Esophagus squamous epithelium (tissue), 5 donors: ENCODE results near the gene RASIP1. TPM values are rescaled to one million over a fixed set of nuclear protein-coding genes. Genes with fewer than 3 reads are reported as not detected.

Source experiments
- DNase-seq: peaks from one replicate; lab custom pipeline; 2025; lab: John Stamatoyannopoulos, UW
- H3K27ac ChIP-seq, 4 donors: fragments of 200-600 bp; sonication (generic); one replicate each; pipeline ENCODE4 v1.5.1; 2016 to 2019; ENCODE audit warnings: mild to moderate bottlenecking in 1 of 4
- H3K27me3 ChIP-seq, 4 donors: fragments of 200-600 bp; sonication (generic); 1 replicate in 3 of 4; 2 replicates in 1 of 4; pipeline versions ENCODE4 v1.5.1 to v1.6.0; 2017 to 2021; ENCODE audit warnings: antibody characterized with exemption in 1 of 4
- H3K36me3 ChIP-seq, 3 donors: fragments of 200-600 bp; sonication (generic); one replicate each; pipeline ENCODE4 v1.5.1; 2016 to 2019
- H3K4me1 ChIP-seq, 3 donors: fragments of 200-600 bp; sonication (generic); one replicate each; pipeline ENCODE4 v1.5.1; 2017 to 2019
- H3K4me3 ChIP-seq, 4 donors: fragments of 200-600 bp; sonication (generic); 1 replicate in 3 of 4; 2 replicates in 1 of 4; pipeline ENCODE4 v1.5.1; 2016 to 2019; ENCODE audit warnings: mild to moderate bottlenecking in 2 of 4, moderate library complexity in 1 of 4
- H3K9me3 ChIP-seq, 3 donors: fragments of 200-600 bp; sonication (generic); one replicate each; pipeline ENCODE4 v1.5.1; 2016 to 2019
- POLR2A ChIP-seq, 4 donors: fragments of 450-650 bp; IDR thresholded peaks; one replicate each; pipeline ENCODE4 v1.6.1; 2017; ENCODE audit warnings: antibody characterized with exemption in 4 of 4, mild to moderate bottlenecking in 4 of 4, moderate library complexity in 3 of 4
- WGBS, 2 donors: methylation state at CpG; one replicate each; pipeline ENCODE4 v1.1.5; 2018; 5-methylcytosine and 5-hydroxymethylcytosine counted together
- intact Hi-C: fragments of 100-400 bp; cut with DNase I; formaldehyde crosslinking; loops from one replicate; pipeline ENCODE4 v1.15.0; 2022
- total RNA-seq, 4 donors: library from RNA; depleted of rRNA; stranded (reverse); fragments of >200 nt; gene quantifications; one replicate each; pipeline ENCODE4 v1.1.0, GENCODE V29; 2016
- TF ChIP-seq, protein P1 (sequence below), 6 experiments: fragments of 450-650 bp in 4 of 6; fragments of 200-600 bp in 2 of 6; sonication (generic) in 2 of 6; IDR thresholded peaks; one replicate each; pipeline ENCODE4 v1.5.1; 2016 to 2019; ENCODE audit warnings: antibody characterized with exemption in 6 of 6, mild to moderate bottlenecking in 4 of 6, moderate library complexity in 4 of 6
- donor health status: DM: yes; HTN: yes; CAD: no.

Gene RASIP1
- total RNA-seq, 4 donors from 2014 or later, result 4.0 to 9.6 (median 6.5) TPM

DNA sequence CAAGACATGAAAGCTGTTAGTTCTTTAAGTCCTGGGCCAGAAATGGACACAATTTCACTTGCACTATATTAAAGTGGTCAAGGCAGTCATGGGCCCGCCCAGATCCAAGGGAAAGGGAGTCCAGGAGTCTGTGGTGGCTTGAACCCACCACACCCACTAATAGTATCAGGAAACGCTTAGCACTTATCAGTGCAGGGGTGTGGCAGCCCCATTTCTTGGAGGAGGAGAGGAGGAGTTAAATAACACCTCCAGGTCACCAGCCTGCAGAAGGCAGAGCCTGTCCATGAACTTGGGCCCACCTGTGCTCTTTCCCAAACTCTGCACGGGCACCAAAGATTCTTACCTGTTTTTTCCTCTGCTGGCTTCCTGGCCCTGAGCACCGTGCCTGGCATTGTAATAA, 62.2 kb downstream of the RASIP1 start:
- 49 to 73% methylated on average over 3 to 4 of the region's 4 CpGs for WGBS, 2 donors
- Histone ChIP-seq H3K9me3 (no peaks in the 10 kb centered on the region), H3K4me1 (peaks cover 0 to 30% (median 8%) of the 10 kb centered on the region in 3 donors), H3K27me3 (no peaks in the 10 kb centered on the region), H3K4me3 (no peak overlapping the region), H3K36me3 (no peaks in the 10 kb centered on the region), H3K27ac (peak overlapping the region in 3 of 4 donors; percentile 34 to 74 (median 41))
- DNase-seq, result no peak
- TF ChIP-seq POLR2A (IDR thresholded peaks at IDR 0.05), result no peak
- TF ChIP-seq, protein P1, sequence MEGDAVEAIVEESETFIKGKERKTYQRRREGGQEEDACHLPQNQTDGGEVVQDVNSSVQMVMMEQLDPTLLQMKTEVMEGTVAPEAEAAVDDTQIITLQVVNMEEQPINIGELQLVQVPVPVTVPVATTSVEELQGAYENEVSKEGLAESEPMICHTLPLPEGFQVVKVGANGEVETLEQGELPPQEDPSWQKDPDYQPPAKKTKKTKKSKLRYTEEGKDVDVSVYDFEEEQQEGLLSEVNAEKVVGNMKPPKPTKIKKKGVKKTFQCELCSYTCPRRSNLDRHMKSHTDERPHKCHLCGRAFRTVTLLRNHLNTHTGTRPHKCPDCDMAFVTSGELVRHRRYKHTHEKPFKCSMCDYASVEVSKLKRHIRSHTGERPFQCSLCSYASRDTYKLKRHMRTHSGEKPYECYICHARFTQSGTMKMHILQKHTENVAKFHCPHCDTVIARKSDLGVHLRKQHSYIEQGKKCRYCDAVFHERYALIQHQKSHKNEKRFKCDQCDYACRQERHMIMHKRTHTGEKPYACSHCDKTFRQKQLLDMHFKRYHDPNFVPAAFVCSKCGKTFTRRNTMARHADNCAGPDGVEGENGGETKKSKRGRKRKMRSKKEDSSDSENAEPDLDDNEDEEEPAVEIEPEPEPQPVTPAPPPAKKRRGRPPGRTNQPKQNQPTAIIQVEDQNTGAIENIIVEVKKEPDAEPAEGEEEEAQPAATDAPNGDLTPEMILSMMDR (IDR thresholded peaks at IDR 0.05), result no peak
- intact Hi-C loops, result no loop called here

DNA sequence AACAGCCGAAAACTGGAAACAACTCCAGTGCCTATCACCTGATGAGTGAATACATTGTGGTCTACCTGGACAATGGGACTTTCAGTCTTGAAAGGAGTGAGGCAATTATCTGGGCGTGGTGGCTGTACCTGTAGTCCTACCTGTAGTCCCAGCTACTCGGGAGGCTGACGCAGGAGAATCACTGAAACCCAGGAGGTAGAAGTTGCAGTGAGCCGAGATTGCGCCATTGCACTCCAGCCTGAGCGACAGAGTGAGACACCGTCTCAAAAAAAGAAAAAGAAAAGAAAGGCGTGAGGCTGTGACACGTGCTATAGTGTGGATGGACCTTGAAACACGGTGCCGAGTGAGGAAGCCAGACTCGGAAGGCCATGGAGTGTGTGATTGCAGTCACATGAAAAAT, 63.5 kb downstream of the RASIP1 start:
- peak overlapping the region; percentile 54 to 74 (median 67) for H3K27ac ChIP-seq
- 69 to 74% methylated on average over 12 to 13 of the region's 13 CpGs for WGBS, 2 donors
- no peak for DNase-seq

DNA sequence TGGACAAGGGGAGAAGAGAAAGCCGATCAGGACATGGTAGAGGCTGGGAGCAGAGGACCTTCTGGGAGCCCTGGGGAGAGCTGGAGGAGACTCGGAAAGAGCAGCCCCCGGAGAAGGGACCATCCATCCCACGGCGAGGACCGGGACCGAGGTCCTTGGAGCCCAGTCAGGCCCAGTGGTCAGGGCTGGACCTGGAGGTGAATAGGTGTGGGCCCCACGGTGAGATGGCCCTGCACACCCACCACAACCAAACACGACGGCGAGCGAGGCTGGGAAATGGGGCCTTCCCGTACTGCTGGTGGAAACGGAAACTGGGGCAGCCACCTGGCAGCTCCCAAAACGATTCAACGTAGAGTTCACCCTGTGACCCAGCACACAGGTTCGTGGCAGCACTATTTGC, 63.9 kb downstream of the RASIP1 start:
- WGBS, 2 donors, result 83 to 85% methylated on average over 12 to 15 of the region's 17 CpGs

More for the DNA sequence above, 63.5 kb downstream of the RASIP1 start:
- no peak overlapping the region for H3K4me3 ChIP-seq
- no peaks in the 10 kb centered on the region for H3K36me3 ChIP-seq
- intact Hi-C loops, result no loop called here
- TF ChIP-seq, protein P1 (IDR thresholded peaks at IDR 0.05), result no peak
- no peak for TF ChIP-seq POLR2A (IDR thresholded peaks at IDR 0.05)
- H3K4me1 ChIP-seq, result peaks cover 0 to 30% (median 8%) of the 10 kb centered on the region in 3 donors
- H3K27me3 ChIP-seq, result no peaks in the 10 kb centered on the region
- no peaks in the 10 kb centered on the region for H3K9me3 ChIP-seq

DNA sequence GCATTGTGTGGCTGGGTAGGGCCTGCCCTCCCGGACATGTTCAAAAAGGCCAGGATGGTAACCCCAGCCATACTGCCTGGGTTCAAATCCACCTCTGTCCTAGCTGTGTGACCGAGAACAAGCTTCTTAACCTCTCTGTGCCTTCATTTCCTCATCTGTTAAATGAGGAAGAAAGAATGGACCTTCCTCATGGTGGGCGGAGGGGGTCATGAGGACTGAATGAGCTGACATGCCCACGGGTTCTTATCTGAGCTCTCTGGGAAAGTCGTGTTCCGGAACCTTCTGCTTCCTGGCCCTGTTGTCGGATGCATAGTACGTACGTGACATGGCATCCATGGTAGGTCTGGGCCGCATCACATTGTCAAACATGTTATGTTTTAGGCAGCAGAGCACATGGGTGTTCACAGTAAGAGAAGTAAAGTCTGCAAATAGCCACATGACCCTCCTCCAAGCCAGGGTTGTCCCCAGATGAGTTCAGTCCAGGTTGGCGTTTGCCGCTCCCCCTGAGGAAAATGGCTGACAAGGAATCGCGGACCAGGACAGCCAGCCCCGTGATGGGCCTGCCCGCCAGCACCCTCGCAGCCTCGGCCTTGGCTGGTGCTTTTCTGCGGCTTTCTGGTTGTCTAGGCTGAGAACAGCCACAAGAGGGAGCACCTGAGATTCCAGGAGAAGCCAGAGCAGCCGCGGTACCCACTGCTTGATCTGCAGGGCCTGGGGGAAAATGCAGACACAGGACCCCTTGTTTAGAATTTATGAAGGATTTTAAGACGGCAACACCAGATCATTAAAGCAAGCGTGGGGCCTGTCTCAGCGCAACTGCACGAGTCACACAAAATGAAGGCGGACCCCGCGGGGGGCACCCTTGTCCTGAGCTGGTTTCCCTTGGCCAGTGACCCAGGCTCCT, 65.2 kb downstream of the RASIP1 start:
- no peak for TF ChIP-seq POLR2A (IDR thresholded peaks at IDR 0.05)
- TF ChIP-seq, protein P1 (IDR thresholded peaks at IDR 0.05), result peak; percentile 64 to 90 (median 88)
- peak overlapping the region in 1 of 4 donors; percentile 74 for H3K27ac ChIP-seq
- H3K27me3 ChIP-seq, result no peaks in the 10 kb centered on the region
- H3K4me1 ChIP-seq, result peaks cover 0 to 30% (median 8%) of the 10 kb centered on the region in 3 donors
- no peaks in the 10 kb centered on the region for H3K9me3 ChIP-seq
- intact Hi-C loops, result no loop called here
- WGBS, 2 donors, result 44 to 72% methylated on average over 9 to 16 of the region's 28 CpGs
- no peaks in the 10 kb centered on the region for H3K36me3 ChIP-seq
- peak; percentile 13 for DNase-seq
- no peak overlapping the region for H3K4me3 ChIP-seq

More for the DNA sequence above, 63.9 kb downstream of the RASIP1 start:
- Histone ChIP-seq H3K9me3 (no peaks in the 10 kb centered on the region), H3K4me3 (no peak overlapping the region), H3K4me1 (peaks cover 0 to 30% (median 8%) of the 10 kb centered on the region in 3 donors), H3K27me3 (no peaks in the 10 kb centered on the region), H3K27ac (peak overlapping the region; percentile 54 to 74 (median 60)), H3K36me3 (no peaks in the 10 kb centered on the region)
- TF ChIP-seq, protein P1 (IDR thresholded peaks at IDR 0.05), result no peak
- no peak for TF ChIP-seq POLR2A (IDR thresholded peaks at IDR 0.05)
- DNase-seq, result no peak
- intact Hi-C loops, result no loop called here

DNA sequence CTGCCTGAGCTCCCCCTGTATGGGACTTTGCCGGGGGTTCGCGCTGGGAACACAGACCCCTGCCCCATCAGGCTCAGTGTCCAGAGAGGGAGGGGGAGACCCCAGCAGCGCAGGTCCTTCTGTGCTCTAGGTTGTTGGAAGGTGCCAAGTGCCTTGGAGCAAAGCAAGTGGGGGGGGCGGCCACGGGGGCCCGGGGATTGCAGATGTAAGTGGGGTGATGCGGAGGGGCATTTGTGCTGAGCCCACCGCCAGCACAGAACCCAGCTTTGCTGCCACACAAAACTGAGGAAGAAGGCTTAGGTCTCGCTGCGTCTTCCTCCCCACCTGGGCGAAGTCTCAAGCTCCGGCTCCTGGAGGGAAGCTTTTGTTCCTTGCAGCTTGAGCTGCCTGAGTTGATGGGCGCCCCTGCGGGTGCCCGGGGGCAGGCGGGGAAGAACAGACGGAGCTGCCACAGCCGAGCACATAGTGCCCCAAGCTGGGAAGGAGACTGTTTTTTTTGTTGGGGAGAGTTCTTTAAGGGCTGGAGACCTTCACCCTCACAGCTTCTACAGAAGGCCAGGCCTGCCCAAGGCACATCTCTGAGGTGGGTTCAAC, 66.1 kb downstream of the RASIP1 start:
- 60 to 93% methylated on average over 1 to 5 of the region's 19 CpGs for WGBS, 2 donors
- no peaks in the 10 kb centered on the region for H3K27me3 ChIP-seq
- DNase-seq, result no peak
- no peaks in the 10 kb centered on the region for H3K9me3 ChIP-seq
- no peak overlapping the region for H3K4me3 ChIP-seq
- H3K27ac ChIP-seq, result no peak overlapping the region
- TF ChIP-seq, protein P1 (IDR thresholded peaks at IDR 0.05), result no peak
- no peak for TF ChIP-seq POLR2A (IDR thresholded peaks at IDR 0.05)
- intact Hi-C loops, result no loop called here
- peaks cover 0 to 30% (median 8%) of the 10 kb centered on the region in 3 donors for H3K4me1 ChIP-seq
- H3K36me3 ChIP-seq, result no peaks in the 10 kb centered on the region
